K562 (cell line): ENCODE data around the gene PRXL2B. TPM values are rescaled to one million over a fixed set of nuclear protein-coding genes. Genes with fewer than 3 reads are reported as not detected.

Experiments used
- CTCF ChIP-seq, 3 experiments: IDR thresholded peaks in 2 of 3; conservative IDR thresholded peaks in 1 of 3; 2 replicates each; pipeline ENCODE4 v1.5.1; 2011 to 2012; ENCODE audit warnings: low read length in 3 of 3, mild to moderate bottlenecking in 3 of 3, control low read depth in 2 of 3, improper control_type of control experiment in 1 of 3, inconsistent platforms in 1 of 3, low read depth in 1 of 3, mixed read lengths in 1 of 3, moderate library complexity in 1 of 3; ENCODE audit not compliant: insufficient read depth in 2 of 3
- DMBX1 ChIP-seq: fragments of 250-450 bp; sonication (Bioruptor Pico); IDR thresholded peaks from 2 replicates; pipeline ENCODE4 v1.8.0; 2022; ENCODE audit warnings: inconsistent platforms, mild to moderate bottlenecking, moderate library complexity, borderline replicate concordance
- FOXP1 ChIP-seq: sonication (generic); formaldehyde crosslinking; IDR thresholded peaks from 2 replicates; pipeline ENCODE4 v1.8.0; 2022; ENCODE audit warnings: mild to moderate bottlenecking, missing genetic modification reagents
- KDM1A ChIP-seq, 2 experiments: fragments of 450-650 bp; IDR thresholded peaks; 2 replicates each; pipeline ENCODE4 v1.6.1; 2016; ENCODE audit warnings: mild to moderate bottlenecking in 2 of 2
- ZBTB8A ChIP-seq: fragments of 450-650 bp; IDR thresholded peaks from 2 replicates; pipeline ENCODE4 v1.6.1; 2018; ENCODE audit warnings: mild to moderate bottlenecking, moderate library complexity; ENCODE audit not compliant: partially characterized antibody
- ZNF124 ChIP-seq: sonication (generic); formaldehyde crosslinking; IDR thresholded peaks from 2 replicates; pipeline ENCODE4 v1.8.1; 2022; ENCODE audit warnings: missing genetic modification reagents
- ZNF639 ChIP-seq, 2 experiments: fragments of 200-800 bp in 1 of 2; sonication (Bioruptor generic) in 1 of 2; sonication (generic) in 1 of 2; formaldehyde crosslinking in 1 of 2; IDR thresholded peaks in 1 of 2; conservative IDR thresholded peaks in 1 of 2; 2 replicates each; pipeline versions ENCODE4 v1.5.0 to v1.6.1; 2016 to 2020; ENCODE audit warnings: missing compliant biosample characterization in 1 of 2, missing genetic modification characterization in 1 of 2, missing genetic modification reagents in 1 of 2
- polyA plus RNA-seq, 8 experiments: library from polyadenylated mRNA; depleted of rRNA in 4 of 8; stranded (reverse) in 5 of 8; unstranded in 3 of 8; fragments of >200 nt; fragmentation: Nextera tagmentation in 2 of 8; fragmentation: Illumina TruSeq in 1 of 8; extraction: Ambion mirVana in 2 of 8; extraction: Trizol in 1 of 8; gene quantifications; 2 replicates each; pipeline versions ENCODE4 v1.2.1 to v1.2.3, GENCODE V29; 2011 to 2014; ENCODE audit warnings: inconsistent platforms in 1 of 8, missing spikeins in 1 of 8
- total RNA-seq, 7 experiments: library from RNA; depleted of rRNA in 6 of 7; stranded (reverse); fragments of >200 nt in 6 of 7; fragmentation: Illumina TruSeq in 2 of 7; extraction: Trizol in 2 of 7; gene quantifications; 2 replicates each; pipeline versions ENCODE4 v1.2.1 to v1.2.3, GENCODE V29; 2011 to 2021; ENCODE audit warnings: low replicate concordance in 1 of 7
- TF ChIP-seq, protein P1 (sequence below): fragments of 450-650 bp; IDR thresholded peaks from 2 replicates; pipeline ENCODE4 v1.6.1; 2018; ENCODE audit warnings: mild to moderate bottlenecking, low read depth; ENCODE audit not compliant: partially characterized antibody

The PRXL2B gene
- total and polyA plus RNA-seq, 9 of the 15 experiments (the other 6 are each of a cell fraction or from before 2014, with no cell fraction given), result 0.99 to 25.3 (median 11.8) TPM

- TF ChIP-seq, protein P1, sequence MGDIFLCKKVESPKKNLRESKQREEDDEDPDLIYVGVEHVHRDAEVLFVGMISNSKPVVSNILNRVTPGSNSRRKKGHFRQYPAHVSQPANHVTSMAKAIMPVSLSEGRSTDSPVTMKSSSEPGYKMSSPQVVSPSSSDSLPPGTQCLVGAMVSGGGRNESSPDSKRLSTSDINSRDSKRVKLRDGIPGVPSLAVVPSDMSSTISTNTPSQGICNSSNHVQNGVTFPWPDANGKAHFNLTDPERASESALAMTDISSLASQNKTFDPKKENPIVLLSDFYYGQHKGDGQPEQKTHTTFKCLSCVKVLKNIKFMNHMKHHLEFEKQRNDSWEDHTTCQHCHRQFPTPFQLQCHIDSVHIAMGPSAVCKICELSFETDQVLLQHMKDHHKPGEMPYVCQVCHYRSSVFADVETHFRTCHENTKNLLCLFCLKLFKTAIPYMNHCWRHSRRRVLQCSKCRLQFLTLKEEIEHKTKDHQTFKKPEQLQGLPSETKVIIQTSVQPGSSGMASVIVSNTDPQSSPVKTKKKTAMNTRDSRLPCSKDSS, result no peak
- TF ChIP-seq ZNF124 (CRISPR knock-in tag) (no peak), KDM1A (IDR thresholded peaks at IDR 0.05) (peak in 1 of 2 experiments; percentile 41; a peak in 2 of 4 replicates), ZBTB8A (no peak), DMBX1 (no peak), FOXP1 (CRISPR knock-in tag) (no peak), ZNF639 (CRISPR knock-in tag; conservative IDR thresholded peaks at IDR 0.05 in 1 of 2, IDR thresholded peaks at IDR 0.05 in 1 of 2) (no peak), CTCF (IDR thresholded peaks at IDR 0.05 in 2 of 3, conservative IDR thresholded peaks at IDR 0.05 in 1 of 3; ENCODE audit: insufficient read depth in 2 of 3, low read depth in 1 of 3, low read length in 3 of 3) (no peak)
These were observed 47.7 kb upstream of the PRXL2B start (continued) for GRCh38 chr1:2538872-2539271.
